GM11168 (cell line): ENCODE data around the gene IRX2.

Experiments
- in situ Hi-C: fragments of 300-500 bp; cut with MboI; formaldehyde crosslinking; loops from one replicate; pipeline ENCODE4 v1.12.0; 2022; ENCODE audit warnings: low sequenced_read_pairs; ENCODE audit not compliant: unreplicated experiment

The IRX2 gene

GRCh38 chr5:2756211-2757152, 5.0 kb upstream of the IRX2 start:
- in situ Hi-C loops = no loop called here

DNA sequence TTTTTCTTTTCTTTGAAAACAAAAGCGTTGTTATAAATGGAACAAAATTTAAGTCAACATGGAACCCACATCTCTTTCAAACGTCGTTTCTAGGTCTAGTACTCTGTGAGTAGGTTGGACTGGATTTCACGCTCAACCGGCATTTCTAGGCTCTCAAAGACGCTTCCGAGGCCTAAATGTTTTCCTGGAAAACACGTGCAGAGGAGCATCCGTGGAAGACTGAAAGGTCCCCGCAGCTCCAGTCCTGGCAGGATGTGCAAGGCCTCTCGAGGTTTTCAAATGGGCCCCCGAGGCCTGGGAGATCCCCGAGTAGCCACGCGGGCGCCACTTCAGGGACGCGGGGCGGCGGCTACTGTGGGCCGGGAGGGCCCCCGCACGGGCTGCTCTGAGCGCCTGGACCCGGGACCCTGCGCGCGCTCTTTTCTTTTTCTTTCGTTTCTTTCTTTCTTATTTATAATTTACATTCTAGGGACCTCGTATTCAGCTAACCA, 4.2 kb upstream of the IRX2 start:
- in situ Hi-C loops = no loop called here

GRCh38 chr5:2755076-2755680, 3.7 kb upstream of the IRX2 start:
- in situ Hi-C loops = no loop called here

GRCh38 chr5:2754581-2755075, 3.2 kb upstream of the IRX2 start:
- in situ Hi-C loops = no loop called here

DNA sequence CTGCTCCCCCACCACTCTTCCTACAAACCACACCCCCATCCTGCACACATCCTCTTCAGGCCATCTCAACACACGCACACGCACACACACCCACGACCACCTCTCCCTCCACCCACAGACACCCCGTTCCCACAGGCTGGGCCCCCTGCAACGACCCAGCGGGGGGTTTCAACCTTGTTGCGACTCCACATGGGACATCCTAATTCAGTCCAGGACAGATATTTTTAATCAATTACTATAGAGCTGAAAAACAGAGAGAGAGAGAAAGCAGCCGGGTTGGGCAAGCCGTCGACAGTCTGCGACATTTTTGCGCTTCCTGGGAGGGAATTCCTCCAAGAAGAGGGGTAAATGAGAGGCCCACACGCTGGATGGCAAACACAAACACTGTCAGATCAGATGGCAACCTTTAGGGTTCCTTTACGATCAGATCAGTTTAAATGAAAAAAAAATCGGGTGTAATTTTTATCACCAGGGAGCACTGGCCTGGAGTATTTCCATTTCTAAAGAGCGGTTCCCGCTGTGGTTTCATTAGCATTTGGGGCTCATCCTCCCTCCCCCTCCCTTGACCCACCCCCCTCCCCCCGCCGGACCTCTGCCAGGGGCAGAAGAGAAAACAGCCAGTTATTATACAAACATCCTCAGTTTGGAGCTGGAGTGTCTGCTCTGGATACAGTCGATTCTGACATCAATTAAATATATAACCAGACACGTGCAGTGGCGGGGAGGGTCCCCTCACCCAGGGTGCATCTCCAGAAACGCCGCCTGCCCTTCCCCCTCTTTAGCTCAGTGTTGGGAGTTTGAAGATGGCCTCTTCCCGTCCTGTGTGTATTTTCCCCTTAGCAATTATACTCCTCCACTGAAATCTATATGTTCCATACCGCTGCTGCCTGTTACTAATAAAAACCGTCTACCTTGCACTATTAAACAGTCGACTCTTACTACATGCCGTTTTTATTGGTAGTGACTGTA, 2.3 kb upstream of the IRX2 start:
- in situ Hi-C loops = no loop called here

GRCh38 chr5:2752821-2753439, 1.5 kb upstream of the IRX2 start:
- in situ Hi-C loops = no loop called here

DNA sequence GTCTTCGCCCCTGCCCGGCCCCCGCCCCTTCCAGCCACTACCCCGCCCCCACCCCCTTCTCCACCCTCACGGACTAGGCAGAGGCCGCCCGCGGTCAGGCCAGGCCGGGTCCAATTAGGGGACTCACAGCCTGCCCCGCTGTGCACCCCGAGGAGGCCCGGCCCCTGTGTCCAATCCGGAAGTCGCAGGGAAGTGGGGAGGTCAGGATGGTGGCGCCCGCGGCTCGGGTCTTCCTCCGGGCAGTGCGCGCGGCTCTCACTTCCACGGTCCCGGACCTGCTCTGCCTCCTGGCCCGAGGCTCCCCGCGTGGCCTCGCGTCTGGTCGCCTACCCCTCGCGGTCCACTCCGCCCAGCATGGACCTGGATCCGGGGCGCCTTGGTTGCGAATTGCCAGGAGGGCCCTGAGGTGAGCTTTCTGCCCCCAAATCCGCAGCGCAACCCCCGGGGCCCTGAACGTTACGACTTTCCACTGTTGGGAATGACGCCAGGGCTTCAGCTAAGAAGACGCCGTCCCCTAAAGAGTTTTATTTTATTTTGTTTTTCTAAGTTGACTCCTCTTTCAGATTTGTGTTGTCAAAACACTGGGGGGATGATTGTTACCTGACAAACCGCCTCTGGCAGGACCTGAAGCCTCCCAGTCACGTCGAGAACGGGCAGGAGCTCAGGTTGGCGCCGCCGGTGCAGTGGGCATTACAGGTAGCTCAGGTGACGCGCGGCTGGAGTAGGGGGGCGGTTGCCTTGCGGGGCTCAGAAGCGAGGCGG, 763 bp upstream of the IRX2 start:
- in situ Hi-C loops = no loop called here

DNA sequence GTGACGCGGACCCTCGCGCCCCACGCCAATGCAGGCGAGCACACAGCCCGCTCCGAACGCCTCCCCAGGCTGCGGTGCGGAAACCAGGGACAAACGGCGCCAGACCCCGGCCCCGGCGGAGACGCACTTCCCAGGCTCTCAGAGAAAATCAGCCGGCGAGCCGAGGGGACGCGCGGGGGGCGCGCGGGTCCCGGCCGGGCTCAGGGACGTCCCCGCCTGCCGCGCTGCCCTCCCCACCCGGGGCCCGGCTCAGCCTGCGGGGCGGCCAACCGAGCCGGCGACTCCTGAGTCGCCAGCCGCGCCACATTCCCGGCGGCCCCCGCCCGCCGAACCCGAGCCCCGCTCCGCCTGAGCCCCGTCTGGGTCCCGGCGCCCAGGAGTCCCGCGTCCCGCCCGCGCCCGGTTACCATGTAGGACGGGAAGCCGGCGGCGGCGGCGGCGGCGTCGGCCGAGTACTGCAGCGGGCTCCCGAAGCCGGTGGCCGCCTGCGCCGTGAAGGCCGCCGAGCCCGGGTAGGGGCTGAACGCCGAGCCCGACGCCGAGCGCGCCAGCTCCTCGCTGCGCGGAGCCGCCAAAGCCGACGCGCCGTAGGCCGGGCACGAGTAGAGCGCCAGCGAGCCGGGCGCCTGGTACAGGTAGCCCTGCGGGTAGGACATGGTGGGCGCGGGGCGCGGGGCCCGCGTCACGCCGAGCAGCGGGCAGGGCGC, 566 bp downstream of the IRX2 start:
- in situ Hi-C loops = no loop called here

DNA sequence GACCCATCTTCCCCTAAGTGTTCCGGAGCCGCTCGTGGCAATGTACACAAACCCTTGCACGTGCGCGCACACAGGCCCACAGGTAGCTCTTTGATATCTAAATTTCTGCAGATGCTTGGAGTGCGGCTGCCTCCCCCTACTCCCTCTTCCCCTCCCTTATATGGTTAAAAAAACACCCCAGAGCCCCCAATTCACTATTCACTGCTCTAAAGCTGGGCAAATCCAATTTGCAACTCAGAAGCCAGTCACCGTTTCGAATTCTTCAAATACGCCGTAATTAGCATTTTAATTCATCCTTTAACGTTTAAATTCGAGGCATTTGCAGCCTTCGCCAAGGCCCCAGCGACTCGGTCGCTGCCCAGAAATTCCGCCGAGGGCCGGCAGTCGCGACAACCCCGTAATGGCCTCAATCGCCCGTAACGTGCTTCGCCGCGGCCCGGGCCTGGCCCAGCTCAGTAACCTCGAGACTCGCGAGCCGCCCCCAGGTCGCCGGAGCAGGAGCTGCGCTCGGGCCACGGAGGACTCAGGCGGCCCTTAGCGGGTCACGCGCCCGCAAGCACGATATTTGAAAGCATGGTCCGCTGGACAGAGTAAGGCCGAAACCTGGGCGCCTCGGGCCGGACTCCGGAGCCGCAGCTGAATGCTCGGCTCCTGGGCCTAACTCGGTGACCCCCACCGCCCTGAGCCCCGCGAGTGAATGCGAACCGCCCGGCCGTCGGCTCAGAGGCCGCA, 1.3 kb downstream of the IRX2 start:
- in situ Hi-C loops = no loop called here

DNA sequence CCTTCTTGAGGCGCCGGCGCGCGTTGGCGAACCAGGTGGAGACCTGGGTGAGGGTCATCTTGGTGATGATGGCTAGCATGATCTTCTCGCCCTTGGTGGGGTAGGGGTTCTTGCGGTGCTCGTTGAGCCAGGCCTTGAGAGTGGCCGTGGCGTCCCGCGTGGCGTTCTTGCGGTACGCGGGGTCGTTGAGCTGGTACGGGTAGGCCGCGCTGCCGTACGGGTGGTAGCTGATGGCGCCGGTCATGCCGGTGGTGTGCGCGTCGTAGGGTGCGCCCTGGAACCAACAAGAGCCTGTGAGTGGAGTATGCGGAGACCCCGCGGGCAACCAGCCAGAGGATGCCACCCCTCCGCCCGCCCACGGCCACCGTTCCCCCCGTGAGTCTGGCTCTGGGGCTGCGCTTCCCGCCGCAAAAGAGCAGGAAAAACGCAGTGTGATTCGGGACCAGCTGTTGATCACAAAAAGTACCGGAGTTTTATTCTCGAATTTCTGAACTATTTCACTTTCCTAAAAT, 1.9 kb downstream of the IRX2 start:
- in situ Hi-C loops = no loop called here

GRCh38 chr5:2748861-2749513, 2.5 kb downstream of the IRX2 start:
- in situ Hi-C loops = no loop called here

DNA sequence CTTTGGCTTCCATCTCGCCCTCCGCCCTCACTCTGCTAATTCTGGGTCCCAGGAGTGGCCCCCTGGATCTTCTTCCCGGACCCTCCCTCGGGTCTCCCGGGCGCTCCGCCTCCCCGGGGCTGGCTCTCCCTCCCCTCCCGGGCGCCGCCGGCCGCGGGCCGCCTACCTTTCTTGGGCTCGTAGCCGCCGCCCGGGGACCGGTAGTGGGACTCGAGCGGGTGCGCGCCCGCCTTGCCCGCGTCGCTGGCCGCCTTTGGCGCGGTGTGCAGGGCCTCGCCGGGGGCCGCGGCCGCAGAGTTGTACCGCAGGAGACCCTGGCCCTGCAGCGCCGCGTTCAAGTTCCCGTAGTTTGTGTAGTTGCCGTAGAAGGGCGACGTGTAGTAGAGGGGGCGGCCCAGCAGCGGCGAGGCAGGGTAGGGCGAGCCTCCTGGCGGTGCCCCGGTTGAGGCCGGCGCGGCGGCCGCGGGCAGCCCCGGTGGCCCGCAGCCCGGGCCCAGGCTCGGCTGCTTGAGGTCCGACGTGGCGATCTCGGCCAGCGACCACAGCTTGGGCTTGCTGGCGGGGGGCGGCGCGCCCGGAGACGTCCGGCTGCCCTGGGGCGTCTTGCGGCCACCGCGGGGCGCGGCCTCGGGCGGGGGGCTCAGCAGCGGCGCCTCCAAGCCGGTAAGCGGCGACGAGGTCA, 3.2 kb downstream of the IRX2 start:
- in situ Hi-C loops = no loop called here

- in situ Hi-C loops = no loop called here
These were observed 3.9 kb downstream of the IRX2 start for GRCh38 chr5:2747363-2748162.

DNA sequence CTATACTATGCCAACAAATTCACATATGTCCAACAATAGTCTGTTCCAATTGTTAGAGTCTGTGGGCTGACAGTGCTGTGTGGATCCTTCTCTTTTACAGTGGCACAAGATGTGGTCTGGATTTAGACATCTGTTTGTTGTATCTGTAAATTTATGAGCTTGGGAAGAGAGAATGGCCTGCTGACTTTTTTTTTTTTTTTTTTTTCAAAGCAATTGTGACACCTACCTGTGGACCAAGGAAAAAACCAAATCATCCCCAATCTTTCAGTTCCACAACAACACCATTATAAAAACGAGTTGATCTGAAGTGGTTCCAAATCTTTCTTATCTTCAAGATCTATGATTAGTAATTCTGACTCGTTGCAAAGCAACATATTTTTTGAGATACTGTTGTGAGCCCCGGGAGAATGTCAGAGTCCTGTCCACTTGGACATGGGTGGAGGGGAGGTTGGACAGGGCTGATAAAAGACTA, 4.9 kb downstream of the IRX2 start:
- in situ Hi-C loops = no loop called here

- in situ Hi-C loops = no loop called here
These were observed 7.0 kb downstream of the IRX2 start for GRCh38 chr5:2744485-2744884.
